ENCODE data around the gene LTBP3.
A peak's percentile ranks its signal among the peaks of the same experiment; 100 is the strongest.

LTBP3 gene

DNA sequence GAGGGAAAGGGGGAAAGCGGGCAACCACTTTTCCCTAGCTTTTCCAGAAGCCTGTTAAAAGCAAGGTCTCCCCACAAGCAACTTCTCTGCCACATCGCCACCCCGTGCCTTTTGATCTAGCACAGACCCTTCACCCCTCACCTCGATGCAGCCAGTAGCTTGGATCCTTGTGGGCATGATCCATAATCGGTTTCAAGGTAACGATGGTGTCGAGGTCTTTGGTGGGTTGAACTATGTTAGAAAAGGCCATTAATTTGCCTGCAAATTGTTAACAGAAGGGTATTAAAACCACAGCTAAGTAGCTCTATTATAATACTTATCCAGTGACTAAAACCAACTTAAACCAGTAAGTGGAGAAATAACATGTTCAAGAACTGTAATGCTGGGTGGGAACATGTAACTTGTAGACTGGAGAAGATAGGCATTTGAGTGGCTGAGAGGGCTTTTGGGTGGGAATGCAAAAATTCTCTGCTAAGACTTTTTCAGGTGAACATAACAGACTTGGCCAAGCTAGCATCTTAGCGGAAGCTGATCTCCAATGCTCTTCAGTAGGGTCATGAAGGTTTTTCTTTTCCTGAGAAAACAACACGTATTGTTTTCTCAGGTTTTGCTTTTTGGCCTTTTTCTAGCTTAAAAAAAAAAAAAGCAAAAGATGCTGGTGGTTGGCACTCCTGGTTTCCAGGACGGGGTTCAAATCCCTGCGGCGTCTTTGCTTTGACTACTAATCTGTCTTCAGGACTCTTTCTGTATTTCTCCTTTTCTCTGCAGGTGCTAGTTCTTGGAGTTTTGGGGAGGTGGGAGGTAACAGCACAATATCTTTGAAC is 52.5 kb downstream of the LTBP3 start:
- DNase-seq: no peak

DNA sequence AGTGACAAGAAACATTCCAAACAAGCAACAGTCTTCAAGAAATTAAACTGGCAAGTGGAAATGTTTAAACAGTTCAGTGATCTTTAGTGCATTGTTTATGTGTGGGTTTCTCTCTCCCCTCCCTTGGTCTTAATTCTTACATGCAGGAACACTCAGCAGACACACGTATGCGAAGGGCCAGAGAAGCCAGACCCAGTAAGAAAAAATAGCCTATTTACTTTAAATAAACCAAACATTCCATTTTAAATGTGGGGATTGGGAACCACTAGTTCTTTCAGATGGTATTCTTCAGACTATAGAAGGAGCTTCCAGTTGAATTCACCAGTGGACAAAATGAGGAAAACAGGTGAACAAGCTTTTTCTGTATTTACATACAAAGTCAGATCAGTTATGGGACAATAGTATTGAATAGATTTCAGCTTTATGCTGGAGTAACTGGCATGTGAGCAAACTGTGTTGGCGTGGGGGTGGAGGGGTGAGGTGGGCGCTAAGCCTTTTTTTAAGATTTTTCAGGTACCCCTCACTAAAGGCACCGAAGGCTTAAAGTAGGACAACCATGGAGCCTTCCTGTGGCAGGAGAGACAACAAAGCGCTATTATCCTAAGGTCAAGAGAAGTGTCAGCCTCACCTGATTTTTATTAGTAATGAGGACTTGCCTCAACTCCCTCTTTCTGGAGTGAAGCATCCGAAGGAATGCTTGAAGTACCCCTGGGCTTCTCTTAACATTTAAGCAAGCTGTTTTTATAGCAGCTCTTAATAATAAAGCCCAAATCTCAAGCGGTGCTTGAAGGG is 53.3 kb downstream of the LTBP3 start:
- DNase-seq: no peak

GRCh38 chr11:65503949-65504673 is 54.0 kb downstream of the LTBP3 start:
- no peak for DNase-seq

- DNase-seq: no peak
These were observed 54.7 kb downstream of the LTBP3 start for GRCh38 chr11:65503368-65503948.

DNA sequence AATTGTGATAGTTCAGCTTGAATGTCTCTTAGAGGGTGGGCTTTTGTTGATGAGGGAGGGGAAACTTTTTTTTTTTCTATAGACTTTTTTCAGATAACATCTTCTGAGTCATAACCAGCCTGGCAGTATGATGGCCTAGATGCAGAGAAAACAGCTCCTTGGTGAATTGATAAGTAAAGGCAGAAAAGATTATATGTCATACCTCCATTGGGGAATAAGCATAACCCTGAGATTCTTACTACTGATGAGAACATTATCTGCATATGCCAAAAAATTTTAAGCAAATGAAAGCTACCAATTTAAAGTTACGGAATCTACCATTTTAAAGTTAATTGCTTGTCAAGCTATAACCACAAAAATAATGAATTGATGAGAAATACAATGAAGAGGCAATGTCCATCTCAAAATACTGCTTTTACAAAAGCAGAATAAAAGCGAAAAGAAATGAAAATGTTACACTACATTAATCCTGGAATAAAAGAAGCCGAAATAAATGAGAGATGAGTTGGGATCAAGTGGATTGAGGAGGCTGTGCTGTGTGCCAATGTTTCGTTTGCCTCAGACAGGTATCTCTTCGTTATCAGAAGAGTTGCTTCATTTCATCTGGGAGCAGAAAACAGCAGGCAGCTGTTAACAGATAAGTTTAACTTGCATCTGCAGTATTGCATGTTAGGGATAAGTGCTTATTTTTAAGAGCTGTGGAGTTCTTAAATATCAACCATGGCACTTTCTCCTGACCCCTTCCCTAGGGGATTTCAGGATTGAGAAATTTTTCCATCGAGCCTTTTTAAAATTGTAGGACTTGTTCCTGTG is 55.4 kb downstream of the LTBP3 start:
- DNase-seq: no peak

GRCh38 chr11:65502274-65502554 is 55.9 kb downstream of the LTBP3 start:
- DNase-seq: no peak

GRCh38 chr11:65501472-65502273 is 56.5 kb downstream of the LTBP3 start:
- no peak for DNase-seq

DNA sequence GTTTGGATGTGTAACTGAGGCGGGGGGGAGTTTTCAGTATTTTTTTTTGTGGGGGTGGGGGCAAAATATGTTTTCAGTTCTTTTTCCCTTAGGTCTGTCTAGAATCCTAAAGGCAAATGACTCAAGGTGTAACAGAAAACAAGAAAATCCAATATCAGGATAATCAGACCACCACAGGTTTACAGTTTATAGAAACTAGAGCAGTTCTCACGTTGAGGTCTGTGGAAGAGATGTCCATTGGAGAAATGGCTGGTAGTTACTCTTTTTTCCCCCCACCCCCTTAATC is 57.0 kb downstream of the LTBP3 start:
- no peak for DNase-seq

DNA sequence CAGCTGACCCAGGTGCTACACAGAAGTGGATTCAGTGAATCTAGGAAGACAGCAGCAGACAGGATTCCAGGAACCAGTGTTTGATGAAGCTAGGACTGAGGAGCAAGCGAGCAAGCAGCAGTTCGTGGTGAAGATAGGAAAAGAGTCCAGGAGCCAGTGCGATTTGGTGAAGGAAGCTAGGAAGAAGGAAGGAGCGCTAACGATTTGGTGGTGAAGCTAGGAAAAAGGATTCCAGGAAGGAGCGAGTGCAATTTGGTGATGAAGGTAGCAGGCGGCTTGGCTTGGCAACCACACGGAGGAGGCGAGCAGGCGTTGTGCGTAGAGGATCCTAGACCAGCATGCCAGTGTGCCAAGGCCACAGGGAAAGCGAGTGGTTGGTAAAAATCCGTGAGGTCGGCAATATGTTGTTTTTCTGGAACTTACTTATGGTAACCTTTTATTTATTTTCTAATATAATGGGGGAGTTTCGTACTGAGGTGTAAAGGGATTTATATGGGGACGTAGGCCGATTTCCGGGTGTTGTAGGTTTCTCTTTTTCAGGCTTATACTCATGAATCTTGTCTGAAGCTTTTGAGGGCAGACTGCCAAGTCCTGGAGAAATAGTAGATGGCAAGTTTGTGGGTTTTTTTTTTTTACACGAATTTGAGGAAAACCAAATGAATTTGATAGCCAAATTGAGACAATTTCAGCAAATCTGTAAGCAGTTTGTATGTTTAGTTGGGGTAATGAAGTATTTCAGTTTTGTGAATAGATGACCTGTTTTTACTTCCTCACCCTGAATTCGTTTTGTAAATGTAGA is 57.6 kb downstream of the LTBP3 start:
- no peak for DNase-seq

DNA sequence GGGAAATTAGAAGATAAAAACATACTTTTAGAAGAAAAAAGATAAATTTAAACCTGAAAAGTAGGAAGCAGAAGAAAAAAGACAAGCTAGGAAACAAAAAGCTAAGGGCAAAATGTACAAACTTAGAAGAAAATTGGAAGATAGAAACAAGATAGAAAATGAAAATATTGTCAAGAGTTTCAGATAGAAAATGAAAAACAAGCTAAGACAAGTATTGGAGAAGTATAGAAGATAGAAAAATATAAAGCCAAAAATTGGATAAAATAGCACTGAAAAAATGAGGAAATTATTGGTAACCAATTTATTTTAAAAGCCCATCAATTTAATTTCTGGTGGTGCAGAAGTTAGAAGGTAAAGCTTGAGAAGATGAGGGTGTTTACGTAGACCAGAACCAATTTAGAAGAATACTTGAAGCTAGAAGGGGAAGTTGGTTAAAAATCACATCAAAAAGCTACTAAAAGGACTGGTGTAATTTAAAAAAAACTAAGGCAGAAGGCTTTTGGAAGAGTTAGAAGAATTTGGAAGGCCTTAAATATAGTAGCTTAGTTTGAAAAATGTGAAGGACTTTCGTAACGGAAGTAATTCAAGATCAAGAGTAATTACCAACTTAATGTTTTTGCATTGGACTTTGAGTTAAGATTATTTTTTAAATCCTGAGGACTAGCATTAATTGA is 58.3 kb downstream of the LTBP3 start:
- no peak for DNase-seq

- DNase-seq: peak; percentile 83 to 84
These were observed 59.0 kb downstream of the LTBP3 start, which contains the start of gene MALAT1 for GRCh38 chr11:65498977-65499712. TSS of gene MALAT1 (plus strand) at chr11:65499045.

GRCh38 chr11:65498727-65498976 is 59.5 kb downstream of the LTBP3 start:
- DNase-seq: no peak

GRCh38 chr11:65498042-65498726 is 60.0 kb downstream of the LTBP3 start:
- DNase-seq: peak; percentile 49 to 63

- DNase-seq: peak; percentile 96 to 100
These were observed 60.8 kb downstream of the LTBP3 start for GRCh38 chr11:65497141-65498041.

GRCh38 chr11:65496304-65497140 is 61.6 kb downstream of the LTBP3 start:
- DNase-seq: peak in 1 of 2 experiments; percentile 54

GRCh38 chr11:65493367-65494176 is 64.6 kb downstream of the LTBP3 start:
- DNase-seq: peak in 1 of 2 experiments; percentile 51

Data from SHP77 (cell line).